Liver (tissue), 9 donors: Measurements from ENCODE around the gene ZNF805. TPM values are rescaled to one million over a fixed set of nuclear protein-coding genes. Genes with fewer than 3 reads are reported as not detected.

Source experiments
- DNase-seq: peaks from one replicate; pipeline ENCODE4 v3.0.0-alpha.2; 2017; ENCODE audit warnings: low spot score
- H3K27ac ChIP-seq, 2 donors: one replicate each; pipeline ENCODE4 v1.7.0; 2013; ENCODE audit warnings: inconsistent platforms in 2 of 2, low read length in 2 of 2, control low read depth in 1 of 2, low read depth in 1 of 2, mild to moderate bottlenecking in 1 of 2
- H3K27me3 ChIP-seq, 4 donors: one replicate each; pipeline versions ENCODE4 v1.6.1 to v1.7.0; 2013; ENCODE audit warnings: low read length in 3 of 4, inconsistent platforms in 1 of 4, mild to moderate bottlenecking in 1 of 4, moderate library complexity in 1 of 4; ENCODE audit not compliant: control insufficient read depth in 4 of 4, insufficient read depth in 4 of 4
- H3K36me3 ChIP-seq, 4 donors: one replicate each; pipeline versions ENCODE4 v1.6.1 to v1.7.0; 2013; ENCODE audit warnings: low read length in 3 of 4, mild to moderate bottlenecking in 3 of 4, low read depth in 1 of 4, moderate library complexity in 1 of 4; ENCODE audit not compliant: control insufficient read depth in 4 of 4, insufficient read depth in 3 of 4
- H3K4me1 ChIP-seq, 4 donors: one replicate each; pipeline versions ENCODE4 v1.6.1 to v1.7.0; 2013; ENCODE audit warnings: low read length in 3 of 4, mild to moderate bottlenecking in 3 of 4, moderate library complexity in 1 of 4; ENCODE audit not compliant: control insufficient read depth in 4 of 4, insufficient read depth in 4 of 4
- H3K4me3 ChIP-seq, 3 donors: one replicate each; pipeline versions ENCODE4 v1.6.1 to v1.7.0; 2013; ENCODE audit warnings: low read length in 3 of 3, control low read depth in 1 of 3, low read depth in 1 of 3, mild to moderate bottlenecking in 1 of 3
- H3K9ac ChIP-seq, 2 donors: one replicate each; pipeline ENCODE4 v1.7.0; 2013; ENCODE audit warnings: low read length in 2 of 2, mild to moderate bottlenecking in 2 of 2, moderate library complexity in 2 of 2, control low read depth in 1 of 2, low read depth in 1 of 2
- H3K9me3 ChIP-seq, 4 donors: one replicate each; pipeline versions ENCODE4 v1.6.1 to v1.7.0; 2013; ENCODE audit warnings: low read length in 3 of 4; ENCODE audit not compliant: control insufficient read depth in 4 of 4
- EGR1 ChIP-seq, 2 donors: IDR thresholded peaks; 2 replicates each; pipeline ENCODE4 v1.6.1; 2016 to 2018; ENCODE audit warnings: antibody characterized with exemption in 2 of 2, low read depth in 2 of 2
- FOXA1 ChIP-seq: IDR thresholded peaks from 2 replicates; pipeline ENCODE4 v1.6.1; 2016; ENCODE audit warnings: antibody characterized with exemption
- FOXA2 ChIP-seq: IDR thresholded peaks from 2 replicates; pipeline ENCODE4 v1.6.1; 2016; ENCODE audit warnings: antibody characterized with exemption
- GABPA ChIP-seq, 2 donors: IDR thresholded peaks in 1 of 2; conservative IDR thresholded peaks in 1 of 2; 2 replicates each; pipeline ENCODE4 v1.6.1; 2016; ENCODE audit warnings: antibody characterized with exemption in 2 of 2, mild to moderate bottlenecking in 1 of 2, moderate library complexity in 1 of 2
- HNF4A ChIP-seq, 2 donors: conservative IDR thresholded peaks; 2 replicates each; pipeline ENCODE4 v1.6.1; 2016; ENCODE audit warnings: antibody characterized with exemption in 2 of 2, mild to moderate bottlenecking in 2 of 2
- HNF4G ChIP-seq: IDR thresholded peaks from 2 replicates; pipeline ENCODE4 v1.6.1; 2016; ENCODE audit warnings: antibody characterized with exemption
- JUND ChIP-seq, 2 donors: IDR thresholded peaks; 2 replicates each; pipeline ENCODE4 v1.6.1; 2016; ENCODE audit warnings: antibody characterized with exemption in 2 of 2
- NR2F2 ChIP-seq: IDR thresholded peaks from 2 replicates; pipeline ENCODE4 v1.6.1; 2016; ENCODE audit warnings: antibody characterized with exemption
- RAD21 ChIP-seq, 2 donors: IDR thresholded peaks; 2 replicates each; pipeline ENCODE4 v1.6.1; 2016; ENCODE audit warnings: antibody characterized with exemption in 2 of 2, mild to moderate bottlenecking in 2 of 2
- RXRA ChIP-seq, 2 donors: IDR thresholded peaks; 2 replicates each; pipeline ENCODE4 v1.6.1; 2017 to 2018; ENCODE audit warnings: antibody characterized with exemption in 2 of 2, mild to moderate bottlenecking in 1 of 2
- YY1 ChIP-seq: IDR thresholded peaks from 2 replicates; pipeline ENCODE4 v1.6.1; 2016; ENCODE audit warnings: antibody characterized with exemption, mild to moderate bottlenecking
- WGBS: extraction: QIAGEN DNeasy Blood & Tissue Kit; methylation state at CpG from one replicate; pipeline ENCODE4 v1.1.7; 2013; 5-methylcytosine and 5-hydroxymethylcytosine counted together
- polyA plus RNA-seq, 2 donors: library from polyadenylated mRNA; stranded (reverse) in 1 of 2; unstranded in 1 of 2; fragments of 200-250 nt in 1 of 2; fragments of >200 nt in 1 of 2; fragmentation: Nextera tagmentation in 1 of 2; extraction: Ambion mirVana in 1 of 2; gene quantifications; one replicate each; pipeline versions ENCODE4 v1.2.1 to v1.2.3, GENCODE V29; 2013 to 2015
- total RNA-seq, 2 donors: library from RNA; depleted of rRNA; stranded (reverse); fragments of >200 nt; gene quantifications; one replicate each; pipeline ENCODE4 v1.2.3, GENCODE V29; 2014
- TF ChIP-seq, protein P1 (sequence below): IDR thresholded peaks from 2 replicates; pipeline ENCODE4 v1.6.1; 2016; ENCODE audit warnings: antibody characterized with exemption, mild to moderate bottlenecking
- TF ChIP-seq, protein P2 (sequence below): IDR thresholded peaks from 2 replicates; pipeline ENCODE4 v1.6.1; 2016; ENCODE audit warnings: antibody characterized with exemption
- donor health status: healthy.
- donor health status: healthy.
- donor health status: healthy.
- donor health status: healthy.
- donor health status: healthy.

The ZNF805 gene
- total and polyA plus RNA-seq, 4 donors: 0.75 to 13.9 (median 7.1) TPM

DNA sequence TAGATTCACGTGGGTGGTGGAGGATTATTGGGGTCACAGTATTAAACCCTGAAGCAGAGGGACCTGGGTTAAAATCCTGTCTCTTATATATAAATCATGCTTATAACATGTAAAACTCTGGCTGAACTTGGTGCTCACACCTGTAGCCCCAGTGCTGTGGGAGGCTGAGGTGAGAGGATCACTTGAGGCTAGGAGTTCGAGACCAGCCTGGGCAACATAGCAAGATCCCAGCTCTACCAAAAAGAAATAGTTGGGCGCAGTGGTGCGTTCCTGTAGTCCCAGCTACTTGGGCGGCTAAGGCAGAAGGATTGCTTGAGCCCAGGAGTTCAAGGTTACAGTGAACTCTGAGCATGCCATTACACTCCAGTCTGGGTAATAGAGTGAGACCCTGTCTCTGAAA lies 2.4 kb downstream of the ZNF805 start (continued):
- TF ChIP-seq, protein P1, sequence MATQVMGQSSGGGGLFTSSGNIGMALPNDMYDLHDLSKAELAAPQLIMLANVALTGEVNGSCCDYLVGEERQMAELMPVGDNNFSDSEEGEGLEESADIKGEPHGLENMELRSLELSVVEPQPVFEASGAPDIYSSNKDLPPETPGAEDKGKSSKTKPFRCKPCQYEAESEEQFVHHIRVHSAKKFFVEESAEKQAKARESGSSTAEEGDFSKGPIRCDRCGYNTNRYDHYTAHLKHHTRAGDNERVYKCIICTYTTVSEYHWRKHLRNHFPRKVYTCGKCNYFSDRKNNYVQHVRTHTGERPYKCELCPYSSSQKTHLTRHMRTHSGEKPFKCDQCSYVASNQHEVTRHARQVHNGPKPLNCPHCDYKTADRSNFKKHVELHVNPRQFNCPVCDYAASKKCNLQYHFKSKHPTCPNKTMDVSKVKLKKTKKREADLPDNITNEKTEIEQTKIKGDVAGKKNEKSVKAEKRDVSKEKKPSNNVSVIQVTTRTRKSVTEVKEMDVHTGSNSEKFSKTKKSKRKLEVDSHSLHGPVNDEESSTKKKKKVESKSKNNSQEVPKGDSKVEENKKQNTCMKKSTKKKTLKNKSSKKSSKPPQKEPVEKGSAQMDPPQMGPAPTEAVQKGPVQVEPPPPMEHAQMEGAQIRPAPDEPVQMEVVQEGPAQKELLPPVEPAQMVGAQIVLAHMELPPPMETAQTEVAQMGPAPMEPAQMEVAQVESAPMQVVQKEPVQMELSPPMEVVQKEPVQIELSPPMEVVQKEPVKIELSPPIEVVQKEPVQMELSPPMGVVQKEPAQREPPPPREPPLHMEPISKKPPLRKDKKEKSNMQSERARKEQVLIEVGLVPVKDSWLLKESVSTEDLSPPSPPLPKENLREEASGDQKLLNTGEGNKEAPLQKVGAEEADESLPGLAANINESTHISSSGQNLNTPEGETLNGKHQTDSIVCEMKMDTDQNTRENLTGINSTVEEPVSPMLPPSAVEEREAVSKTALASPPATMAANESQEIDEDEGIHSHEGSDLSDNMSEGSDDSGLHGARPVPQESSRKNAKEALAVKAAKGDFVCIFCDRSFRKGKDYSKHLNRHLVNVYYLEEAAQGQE: no peak
- TF ChIP-seq, protein P2, sequence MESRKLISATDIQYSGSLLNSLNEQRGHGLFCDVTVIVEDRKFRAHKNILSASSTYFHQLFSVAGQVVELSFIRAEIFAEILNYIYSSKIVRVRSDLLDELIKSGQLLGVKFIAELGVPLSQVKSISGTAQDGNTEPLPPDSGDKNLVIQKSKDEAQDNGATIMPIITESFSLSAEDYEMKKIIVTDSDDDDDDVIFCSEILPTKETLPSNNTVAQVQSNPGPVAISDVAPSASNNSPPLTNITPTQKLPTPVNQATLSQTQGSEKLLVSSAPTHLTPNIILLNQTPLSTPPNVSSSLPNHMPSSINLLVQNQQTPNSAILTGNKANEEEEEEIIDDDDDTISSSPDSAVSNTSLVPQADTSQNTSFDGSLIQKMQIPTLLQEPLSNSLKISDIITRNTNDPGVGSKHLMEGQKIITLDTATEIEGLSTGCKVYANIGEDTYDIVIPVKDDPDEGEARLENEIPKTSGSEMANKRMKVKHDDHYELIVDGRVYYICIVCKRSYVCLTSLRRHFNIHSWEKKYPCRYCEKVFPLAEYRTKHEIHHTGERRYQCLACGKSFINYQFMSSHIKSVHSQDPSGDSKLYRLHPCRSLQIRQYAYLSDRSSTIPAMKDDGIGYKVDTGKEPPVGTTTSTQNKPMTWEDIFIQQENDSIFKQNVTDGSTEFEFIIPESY: no peak
- TF ChIP-seq FOXA1: no peak

DNA sequence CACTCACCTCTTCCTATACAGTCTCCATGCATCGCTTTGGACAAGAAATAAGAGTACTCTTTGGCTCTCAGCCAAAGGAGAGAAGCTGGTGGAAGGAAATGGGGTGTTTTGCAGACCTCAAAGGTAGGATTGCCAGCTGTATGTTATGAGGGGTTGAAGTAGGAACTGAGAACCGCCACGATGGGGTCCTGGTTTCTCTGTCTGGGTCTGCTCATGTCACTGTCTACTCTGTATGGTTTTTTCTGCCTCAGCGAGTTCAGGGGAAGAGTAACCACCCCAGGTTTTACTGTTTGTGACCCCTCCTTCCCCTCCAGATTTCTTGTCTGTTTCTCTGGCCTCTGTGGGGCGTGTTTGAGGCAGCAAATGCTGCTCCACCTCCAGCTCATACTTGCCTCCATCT lies 4.1 kb downstream of the ZNF805 start:
- Histone ChIP-seq H3K27ac (no peak overlapping the region), H3K9ac (no peak overlapping the region), H3K27me3 (no peaks in the 10 kb centered on the region), H3K36me3 (peaks cover 6 to 51% (median 35%) of the 10 kb centered on the region in 4 donors), H3K9me3 (no peaks in the 10 kb centered on the region), H3K4me3 (no peak overlapping the region), H3K4me1 (peaks cover 2 to 17% (median 15%) of the 10 kb centered on the region in 4 donors)
- no peak for DNase-seq
- WGBS: 85% methylated on average over 5 of the region's 5 CpGs
- no peak for TF ChIP-seq RAD21 (IDR thresholded peaks at IDR 0.05)
- TF ChIP-seq HNF4G: no peak
- TF ChIP-seq YY1: no peak
- TF ChIP-seq FOXA2: no peak
- no peak for TF ChIP-seq NR2F2
- no peak for TF ChIP-seq EGR1 (IDR thresholded peaks at IDR 0.05; ENCODE audit: low read depth in 2 of 2)
- TF ChIP-seq, protein P1: no peak
- no peak for TF ChIP-seq JUND (IDR thresholded peaks at IDR 0.05)
- TF ChIP-seq GABPA (IDR thresholded peaks at IDR 0.05 in 1 of 2, conservative IDR thresholded peaks at IDR 0.05 in 1 of 2): no peak
- no peak for TF ChIP-seq RXRA (IDR thresholded peaks at IDR 0.05)
- no peak for TF ChIP-seq HNF4A (conservative IDR thresholded peaks at IDR 0.05)
